Neural progenitor cell (in vitro differentiated cells): ENCODE results near the gene ADAMTSL1. TPM values are rescaled to one million over a fixed set of nuclear protein-coding genes. Genes with fewer than 3 reads are reported as not detected.

Experiments
- DNase-seq: peaks from one replicate; pipeline ENCODE4 v3.0.0-alpha.2; 2016; ENCODE audit warnings: low spot score
- H2AFZ ChIP-seq: fragments of 200-600 bp; sonication (generic); replicated peaks from 2 replicates; pipeline ENCODE4 v1.6.1; 2016; ENCODE audit warnings: antibody characterized with exemption
- H3F3A ChIP-seq: fragments of 200-600 bp; sonication (generic); 2 replicates; pipeline ENCODE4 v1.6.1; 2016; ENCODE audit warnings: antibody characterized with exemption, low read depth
- H3K27ac ChIP-seq: fragments of 200-600 bp; sonication (generic); 2 replicates; pipeline ENCODE4 v1.5.1; 2016; ENCODE audit warnings: mild to moderate bottlenecking
- H3K27me3 ChIP-seq: fragments of 200-600 bp; sonication (generic); 2 replicates; pipeline ENCODE4 v1.6.1; 2016; ENCODE audit warnings: mild to moderate bottlenecking, moderate library complexity
- H3K36me3 ChIP-seq: fragments of 200-600 bp; sonication (generic); 2 replicates; pipeline ENCODE4 v1.5.1; 2016
- H3K4me1 ChIP-seq: fragments of 200-600 bp; sonication (generic); 2 replicates; pipeline ENCODE4 v1.6.1; 2016; ENCODE audit warnings: mixed run types
- H3K4me2 ChIP-seq: fragments of 200-600 bp; sonication (generic); 2 replicates; pipeline ENCODE4 v1.6.1; 2016
- H3K4me3 ChIP-seq: fragments of 200-600 bp; sonication (generic); 2 replicates; pipeline ENCODE4 v1.5.1; 2016
- H3K79me2 ChIP-seq: fragments of 200-600 bp; sonication (generic); 2 replicates; pipeline ENCODE4 v1.6.1; 2016; ENCODE audit warnings: low read depth
- H3K9ac ChIP-seq: fragments of 200-600 bp; sonication (generic); 2 replicates; pipeline ENCODE4 v1.6.1; 2016
- H3K9me3 ChIP-seq: fragments of 200-600 bp; sonication (generic); 2 replicates; pipeline ENCODE4 v1.5.1; 2016; ENCODE audit warnings: low read depth
- H4K20me1 ChIP-seq: fragments of 200-600 bp; sonication (generic); 2 replicates; pipeline ENCODE4 v1.6.1; 2016; ENCODE audit warnings: low read depth
- H3K27ac Mint-ChIP-seq: 3 replicates; pipeline ENCODE4 v1.8.0; 2021; ENCODE audit warnings: mixed read lengths
- H3K27me3 Mint-ChIP-seq: 2 replicates; pipeline ENCODE4 v1.8.0; 2022; ENCODE audit warnings: low read depth, mild to moderate bottlenecking, inconsistent platforms, moderate library complexity, mixed read lengths; ENCODE audit not compliant: insufficient read depth
- H3K36me3 Mint-ChIP-seq: 3 replicates; pipeline ENCODE4 v1.8.0; 2021; ENCODE audit warnings: mixed read lengths
- H3K4me1 Mint-ChIP-seq: 3 replicates; pipeline ENCODE4 v1.8.0; 2021; ENCODE audit warnings: mixed read lengths
- H3K4me3 Mint-ChIP-seq: 3 replicates; pipeline ENCODE4 v1.8.0; 2021; ENCODE audit warnings: mild to moderate bottlenecking, moderate library complexity, mixed read lengths
- H3K9me3 Mint-ChIP-seq: 3 replicates; pipeline ENCODE4 v1.8.0; 2020; ENCODE audit warnings: mixed read lengths
- CTCF ChIP-seq: fragments of 200-600 bp; sonication (generic); IDR thresholded peaks from 2 replicates; pipeline ENCODE4 v1.5.1; 2017; ENCODE audit warnings: antibody characterized with exemption, mild to moderate bottlenecking
- EZH2 ChIP-seq: fragments of 200-600 bp; sonication (generic); IDR thresholded peaks from 2 replicates; pipeline ENCODE4 v1.6.1; 2017; ENCODE audit warnings: antibody characterized with exemption, mild to moderate bottlenecking, moderate library complexity
- EZH2phosphoT487 ChIP-seq: fragments of 200-600 bp; sonication (generic); IDR thresholded peaks from 2 replicates; pipeline ENCODE4 v1.6.1; 2017; ENCODE audit warnings: antibody characterized with exemption
- total RNA-seq: library from RNA; depleted of rRNA; stranded (reverse); fragments of >200 nt; gene quantifications from 2 replicates; pipeline ENCODE4 v1.2.3, GENCODE V29; 2015; ENCODE audit warnings: low replicate concordance

The ADAMTSL1 gene
- total RNA-seq, 1 donor from 2014 or later: 0.73 TPM

- Histone ChIP-seq H3K79me2 (no peaks in the 10 kb centered on the region), H3K4me3 (no peak overlapping the region), H2AFZ (no peak overlapping the region), H3F3A (no peaks in the 10 kb centered on the region), H3K9ac (no peak overlapping the region), H3K4me1 (peaks cover 28% of the 10 kb centered on the region), H3K9me3 (no peaks in the 10 kb centered on the region), H3K4me2 (no peak overlapping the region), H3K36me3 (no peaks in the 10 kb centered on the region), H3K27ac (no peak overlapping the region), H4K20me1 (no peaks in the 10 kb centered on the region), H3K27me3 (no peaks in the 10 kb centered on the region)
- Mint-ChIP-seq H3K36me3 (no peaks in the 10 kb centered on the region), H3K4me3 (no peak overlapping the region), H3K4me1 (peaks cover 13% of the 10 kb centered on the region), H3K9me3 (no peaks in the 10 kb centered on the region), H3K27ac (no peak overlapping the region), H3K27me3 (no peaks in the 10 kb centered on the region)
- DNase-seq: no peak
- TF ChIP-seq CTCF (no peak), EZH2phosphoT487 (no peak), EZH2 (no peak)
Observed at GRCh38 chr9:18495065-18495464, 21.1 kb downstream of the ADAMTSL1 start.

- H3K27me3 Mint-ChIP-seq: no peaks in the 10 kb centered on the region
- no peaks in the 10 kb centered on the region for H3K9me3 ChIP-seq
- no peaks in the 10 kb centered on the region for H3K79me2 ChIP-seq
- H3K4me3 ChIP-seq: no peak overlapping the region
- no peaks in the 10 kb centered on the region for H4K20me1 ChIP-seq
- DNase-seq: no peak
- no peak overlapping the region for H3K4me3 Mint-ChIP-seq
- peak overlapping the region; percentile 32 for H2AFZ ChIP-seq
- H3K36me3 ChIP-seq: no peaks in the 10 kb centered on the region
- no peaks in the 10 kb centered on the region for H3K36me3 Mint-ChIP-seq
- peaks cover 13% of the 10 kb centered on the region for H3K4me1 Mint-ChIP-seq
- H3K27me3 ChIP-seq: no peaks in the 10 kb centered on the region
- TF ChIP-seq EZH2phosphoT487: no peak
- no peak for TF ChIP-seq EZH2
- TF ChIP-seq CTCF: no peak
- H3K9ac ChIP-seq: no peak overlapping the region
- H3K4me2 ChIP-seq: no peak overlapping the region
- no peaks in the 10 kb centered on the region for H3F3A ChIP-seq
- H3K4me1 ChIP-seq: peaks cover 17% of the 10 kb centered on the region
- no peak overlapping the region for H3K27ac ChIP-seq
- no peak overlapping the region for H3K27ac Mint-ChIP-seq
- no peaks in the 10 kb centered on the region for H3K9me3 Mint-ChIP-seq
Observed at GRCh38 chr9:18496256-18497000, 22.5 kb downstream of the ADAMTSL1 start.

GRCh38 chr9:18499062-18499461 lies 25.1 kb downstream of the ADAMTSL1 start:
- Histone ChIP-seq H2AFZ (no peak overlapping the region), H3K9ac (no peak overlapping the region), H3K79me2 (no peaks in the 10 kb centered on the region), H3K4me3 (no peak overlapping the region), H3K4me1 (peaks cover 8% of the 10 kb centered on the region), H3K27me3 (no peaks in the 10 kb centered on the region), H3K36me3 (no peaks in the 10 kb centered on the region), H3K9me3 (no peaks in the 10 kb centered on the region), H3F3A (no peaks in the 10 kb centered on the region), H4K20me1 (no peaks in the 10 kb centered on the region), H3K27ac (no peak overlapping the region), H3K4me2 (no peak overlapping the region)
- Mint-ChIP-seq H3K9me3 (no peaks in the 10 kb centered on the region), H3K27me3 (no peaks in the 10 kb centered on the region), H3K27ac (no peak overlapping the region), H3K4me1 (no peaks in the 10 kb centered on the region), H3K36me3 (no peaks in the 10 kb centered on the region), H3K4me3 (no peak overlapping the region)
- TF ChIP-seq CTCF (no peak), EZH2 (no peak), EZH2phosphoT487 (no peak)
- DNase-seq: no peak
